Right atrium auricular region (tissue), 2 donors: ENCODE measurements around the gene COL15A1. TPM values are rescaled to one million over a fixed set of nuclear protein-coding genes. Genes with fewer than 3 reads are reported as not detected.

Experiments
- DNase-seq: peaks from one replicate; pipeline ENCODE4 v3.0.0-alpha.2; 2019; ENCODE audit warnings: low spot score
- H3K27ac ChIP-seq, 2 donors: fragments of 200-600 bp; sonication (generic); 1 replicate in 1 of 2; 2 replicates in 1 of 2; pipeline ENCODE4 v1.5.1; 2016 to 2019
- H3K27me3 ChIP-seq, 2 donors: fragments of 200-600 bp; sonication (generic); one replicate each; pipeline versions ENCODE4 v1.5.1 to v1.6.0; 2017 to 2019
- H3K36me3 ChIP-seq: fragments of 200-600 bp; sonication (generic); one replicate; pipeline ENCODE4 v1.5.1; 2016
- H3K4me1 ChIP-seq, 2 donors: fragments of 200-600 bp; sonication (generic); one replicate each; pipeline versions ENCODE4 v1.5.1 to v1.6.0; 2017 to 2019
- H3K4me3 ChIP-seq, 2 donors: fragments of 200-600 bp; sonication (generic); 1 replicate in 1 of 2; 2 replicates in 1 of 2; pipeline ENCODE4 v1.5.1; 2017 to 2019; ENCODE audit warnings: mild to moderate bottlenecking in 1 of 2, moderate library complexity in 1 of 2
- H3K9me3 ChIP-seq, 2 donors: fragments of 200-600 bp; sonication (generic); one replicate each; pipeline ENCODE4 v1.5.1; 2019
- CTCF ChIP-seq, 2 donors: fragments of 200-600 bp; sonication (generic); IDR thresholded peaks; one replicate each; pipeline ENCODE4 v1.5.1; 2019; ENCODE audit warnings: antibody characterized with exemption in 2 of 2
- total RNA-seq, 2 donors: library from RNA; depleted of rRNA; stranded (reverse); fragments of >200 nt; gene quantifications; one replicate each; pipeline ENCODE4 v1.1.0, GENCODE V29; 2016

COL15A1 gene
- total RNA-seq = 10 to 100 TPM; 22.4 to 38.2 TPM

- DNase-seq = no peak
- peak within 1 kb of the TSS; percentile 57 to 58 for H3K4me3 ChIP-seq
- H3K27me3 ChIP-seq = no peaks in the 10 kb centered on the region
- no peaks in the 10 kb centered on the region for H3K9me3 ChIP-seq
- peaks cover 0 to 23% of the 10 kb centered on the region in 2 donors for H3K4me1 ChIP-seq
- peak within 1 kb of the TSS; percentile 67 to 80 for H3K27ac ChIP-seq
- H3K36me3 ChIP-seq = no peaks in the 10 kb centered on the region
- TF ChIP-seq CTCF (IDR thresholded peaks at IDR 0.05) = no peak
Measured at GRCh38 chr9:98943682-98944056, at the start of gene COL15A1. Gene COL15A1 (plus strand): TSS chr9:98943907. CDS start chr9:98944062, 155 bp downstream.

- Histone ChIP-seq H3K27me3 (no peaks in the 10 kb centered on the region), H3K9me3 (peaks cover 0 to 9% of the 10 kb centered on the region in 2 donors), H3K4me1 (peaks cover 0 to 9% of the 10 kb centered on the region in 2 donors), H3K27ac (no peak overlapping the region), H3K4me3 (no peak overlapping the region), H3K36me3 (no peaks in the 10 kb centered on the region)
- no peak for TF ChIP-seq CTCF (IDR thresholded peaks at IDR 0.05)
- no peak for DNase-seq
Measured at GRCh38 chr9:98894171-98894570, 49.5 kb upstream of the COL15A1 start.

GRCh38 chr9:98894761-98895160 lies 48.9 kb upstream of the COL15A1 start:
- Histone ChIP-seq H3K4me3 (no peak overlapping the region), H3K27ac (no peak overlapping the region), H3K4me1 (peaks cover 0 to 9% of the 10 kb centered on the region in 2 donors), H3K9me3 (peaks cover 0 to 9% of the 10 kb centered on the region in 2 donors), H3K36me3 (no peaks in the 10 kb centered on the region), H3K27me3 (no peaks in the 10 kb centered on the region)
- DNase-seq = no peak
- no peak for TF ChIP-seq CTCF (IDR thresholded peaks at IDR 0.05)

- TF ChIP-seq CTCF (IDR thresholded peaks at IDR 0.05) = no peak
- peaks cover 0 to 9% of the 10 kb centered on the region in 2 donors for H3K9me3 ChIP-seq
Measured at GRCh38 chr9:98896632-98897031, 47.1 kb upstream of the COL15A1 start.

GRCh38 chr9:98897745-98898144 lies 46.0 kb upstream of the COL15A1 start:
- TF ChIP-seq CTCF (IDR thresholded peaks at IDR 0.05) = no peak
- H3K9me3 ChIP-seq = peaks cover 0 to 9% of the 10 kb centered on the region in 2 donors
- H3K4me3 ChIP-seq = no peak overlapping the region
- no peak overlapping the region for H3K27ac ChIP-seq
- H3K36me3 ChIP-seq = no peaks in the 10 kb centered on the region
- no peak for DNase-seq
- no peaks in the 10 kb centered on the region for H3K27me3 ChIP-seq
- peaks cover 0 to 6% of the 10 kb centered on the region in 2 donors for H3K4me1 ChIP-seq

More at GRCh38 chr9:98896632-98897031, 47.1 kb upstream of the COL15A1 start:
- Histone ChIP-seq H3K36me3 (no peaks in the 10 kb centered on the region), H3K27ac (no peak overlapping the region), H3K4me1 (peaks cover 0 to 6% of the 10 kb centered on the region in 2 donors), H3K27me3 (no peaks in the 10 kb centered on the region), H3K4me3 (no peak overlapping the region)
- DNase-seq = no peak

GRCh38 chr9:98899408-98900056 lies 44.2 kb upstream of the COL15A1 start:
- Histone ChIP-seq H3K27me3 (no peaks in the 10 kb centered on the region), H3K4me1 (peaks cover 0 to 14% of the 10 kb centered on the region in 2 donors), H3K36me3 (no peaks in the 10 kb centered on the region), H3K9me3 (peaks cover 0 to 9% of the 10 kb centered on the region in 2 donors), H3K4me3 (no peak overlapping the region), H3K27ac (no peak overlapping the region)
- no peak for DNase-seq
- no peak for TF ChIP-seq CTCF (IDR thresholded peaks at IDR 0.05)
